ENCODE results near the gene GSG1L. TPM values are rescaled to one million over a fixed set of nuclear protein-coding genes. Genes with fewer than 3 reads are reported as not detected.
"Not testable (repeated sequence)": the region's sequence is repeated elsewhere in the genome, so short reads cannot be mapped to it uniquely, and the experiment has no call there.

The GSG1L gene
- total RNA-seq, 1 experiment from 2014 or later: not detected

GRCh38 chr16:27945233-27945973, 118.1 kb downstream of the GSG1L start:
- Histone ChIP-seq H3K27me3 (replicated peaks) (peaks cover 22% of the 10 kb centered on the region), H3K36me3 (no peaks in the 10 kb centered on the region), H3K4me3 (no peak overlapping the region), H3K4me1 (replicated peaks) (no peaks in the 10 kb centered on the region), H3K9me3 (replicated peaks) (no peaks in the 10 kb centered on the region), H3K27ac (no peak overlapping the region)
- no peak for DNase-seq (ENCODE audit: low read depth in 1 of 2, low spot score in 2 of 2)

- H3K36me3 ChIP-seq: no peaks in the 10 kb centered on the region
- no peak overlapping the region for H3K27ac ChIP-seq
- DNase-seq (ENCODE audit: low read depth in 1 of 2, low spot score in 2 of 2): no peak
- no peaks in the 10 kb centered on the region for H3K9me3 ChIP-seq (replicated peaks)
- H3K4me1 ChIP-seq (replicated peaks): no peaks in the 10 kb centered on the region
- H3K4me3 ChIP-seq: no peak overlapping the region
- peaks cover 22% of the 10 kb centered on the region for H3K27me3 ChIP-seq (replicated peaks)
These were observed 119.7 kb downstream of the GSG1L start for GRCh38 chr16:27943766-27944165.

- not testable (repeated sequence) for DNase-seq (ENCODE audit: low read depth in 1 of 2, low spot score in 2 of 2); H3K36me3 ChIP-seq; H3K4me1 ChIP-seq (replicated peaks); H3K27ac ChIP-seq; H3K9me3 ChIP-seq (replicated peaks); H3K4me3 ChIP-seq
- peaks cover 22% of the 10 kb centered on the region for H3K27me3 ChIP-seq (replicated peaks)
These were observed 121.4 kb downstream of the GSG1L start for GRCh38 chr16:27942071-27942470.

- no peaks in the 10 kb centered on the region for H3K4me1 ChIP-seq (replicated peaks)
- H3K27me3 ChIP-seq (replicated peaks): peaks cover 14% of the 10 kb centered on the region; the same call in 1 of the 2 replicates
- no peak overlapping the region for H3K27ac ChIP-seq
- H3K4me3 ChIP-seq: no peak overlapping the region
- no peaks in the 10 kb centered on the region for H3K36me3 ChIP-seq
- DNase-seq (ENCODE audit: low read depth in 1 of 2, low spot score in 2 of 2): no peak
- peaks cover 2% of the 10 kb centered on the region; the same call in 1 of the 2 replicates for H3K9me3 ChIP-seq (replicated peaks)
These were observed 128.4 kb downstream of the GSG1L start for GRCh38 chr16:27935076-27935475.

- Histone ChIP-seq H3K27me3 (replicated peaks) (peaks cover 20% of the 10 kb centered on the region), H3K4me1 (replicated peaks) (no peaks in the 10 kb centered on the region), H3K9me3 (replicated peaks) (peaks cover 2% of the 10 kb centered on the region; the same call in 1 of the 2 replicates), H3K27ac (no peak overlapping the region), H3K36me3 (no peaks in the 10 kb centered on the region), H3K4me3 (no peak overlapping the region)
- DNase-seq (ENCODE audit: low read depth in 1 of 2, low spot score in 2 of 2): no peak
These were observed 130.9 kb downstream of the GSG1L start for GRCh38 chr16:27932542-27933135.

- no peak overlapping the region for H3K27ac ChIP-seq
- H3K27me3 ChIP-seq (replicated peaks): peaks cover 19% of the 10 kb centered on the region
- H3K4me3 ChIP-seq: no peak overlapping the region
- DNase-seq (ENCODE audit: low read depth in 1 of 2, low spot score in 2 of 2): no peak
- no peaks in the 10 kb centered on the region for H3K36me3 ChIP-seq
- H3K4me1 ChIP-seq (replicated peaks): no peaks in the 10 kb centered on the region
- peaks cover 2% of the 10 kb centered on the region; the same call in 1 of the 2 replicates for H3K9me3 ChIP-seq (replicated peaks)
These were observed 133.7 kb downstream of the GSG1L start for GRCh38 chr16:27929818-27930217.

- no peaks in the 10 kb centered on the region for H3K36me3 ChIP-seq
- peaks cover 15% of the 10 kb centered on the region for H3K27me3 ChIP-seq (replicated peaks)
- H3K9me3 ChIP-seq (replicated peaks): peaks cover 2% of the 10 kb centered on the region; the same call in 1 of the 2 replicates
- DNase-seq (ENCODE audit: low read depth in 1 of 2, low spot score in 2 of 2): no peak
- H3K4me1 ChIP-seq (replicated peaks): no peaks in the 10 kb centered on the region
- H3K4me3 ChIP-seq: no peak overlapping the region
- H3K27ac ChIP-seq: no peak overlapping the region
These were observed 135.0 kb downstream of the GSG1L start for GRCh38 chr16:27928542-27928941.

- Histone ChIP-seq H3K4me1 (replicated peaks) (no peaks in the 10 kb centered on the region), H3K27me3 (replicated peaks) (peaks cover 15% of the 10 kb centered on the region), H3K9me3 (replicated peaks) (no peaks in the 10 kb centered on the region; the same call in 1 of the 2 replicates), H3K36me3 (no peaks in the 10 kb centered on the region), H3K4me3 (no peak overlapping the region), H3K27ac (no peak overlapping the region)
- DNase-seq (ENCODE audit: low read depth in 1 of 2, low spot score in 2 of 2): no peak
These were observed 136.1 kb downstream of the GSG1L start for GRCh38 chr16:27927266-27927901.

GRCh38 chr16:27925612-27926011, 137.9 kb downstream of the GSG1L start:
- H3K4me3 ChIP-seq: no peak overlapping the region
- H3K9me3 ChIP-seq (replicated peaks): no peaks in the 10 kb centered on the region
- H3K27ac ChIP-seq: no peak overlapping the region
- peaks cover 14% of the 10 kb centered on the region for H3K27me3 ChIP-seq (replicated peaks)
- H3K4me1 ChIP-seq (replicated peaks): no peaks in the 10 kb centered on the region
- H3K36me3 ChIP-seq: no peaks in the 10 kb centered on the region
- no peak for DNase-seq (ENCODE audit: low read depth in 1 of 2, low spot score in 2 of 2)

- Histone ChIP-seq H3K27me3 (replicated peaks) (peaks cover 9% of the 10 kb centered on the region; the same call in 1 of the 2 replicates), H3K4me1 (replicated peaks) (no peaks in the 10 kb centered on the region), H3K4me3 (no peak overlapping the region), H3K9me3 (replicated peaks) (no peaks in the 10 kb centered on the region), H3K36me3 (no peaks in the 10 kb centered on the region), H3K27ac (no peak overlapping the region)
- DNase-seq (ENCODE audit: low read depth in 1 of 2, low spot score in 2 of 2): no peak
These were observed 138.9 kb downstream of the GSG1L start for GRCh38 chr16:27924411-27925118.

GRCh38 chr16:27923751-27924150, 139.8 kb downstream of the GSG1L start:
- DNase-seq (ENCODE audit: low read depth in 1 of 2, low spot score in 2 of 2): no peak
- no peak overlapping the region for H3K27ac ChIP-seq
- H3K9me3 ChIP-seq (replicated peaks): no peaks in the 10 kb centered on the region
- no peaks in the 10 kb centered on the region for H3K4me1 ChIP-seq (replicated peaks)
- H3K27me3 ChIP-seq (replicated peaks): peaks cover 7% of the 10 kb centered on the region; the same call in 1 of the 2 replicates
- H3K4me3 ChIP-seq: no peak overlapping the region
- H3K36me3 ChIP-seq: no peaks in the 10 kb centered on the region

GRCh38 chr16:27922433-27922832, 141.1 kb downstream of the GSG1L start:
- H3K4me3 ChIP-seq: no peak overlapping the region
- no peaks in the 10 kb centered on the region for H3K4me1 ChIP-seq (replicated peaks)
- H3K36me3 ChIP-seq: no peaks in the 10 kb centered on the region
- no peak overlapping the region for H3K27ac ChIP-seq
- no peaks in the 10 kb centered on the region for H3K9me3 ChIP-seq (replicated peaks)
- DNase-seq (ENCODE audit: low read depth in 1 of 2, low spot score in 2 of 2): no peak
- H3K27me3 ChIP-seq (replicated peaks): peaks cover 4% of the 10 kb centered on the region; the same call in 1 of the 2 replicates

- DNase-seq (ENCODE audit: low read depth in 1 of 2, low spot score in 2 of 2): no peak
- H3K4me3 ChIP-seq: no peak overlapping the region
- H3K36me3 ChIP-seq: no peaks in the 10 kb centered on the region
- no peaks in the 10 kb centered on the region for H3K9me3 ChIP-seq (replicated peaks)
- no peak overlapping the region for H3K27ac ChIP-seq
- H3K4me1 ChIP-seq (replicated peaks): no peaks in the 10 kb centered on the region
- no peaks in the 10 kb centered on the region; the same call in 1 of the 2 replicates for H3K27me3 ChIP-seq (replicated peaks)
These were observed 142.4 kb downstream of the GSG1L start for GRCh38 chr16:27921134-27921533.

All from SJSA1 (cell line).